GM12878 (cell line): Measurements from ENCODE around the gene USP10. TPM values are rescaled to one million over a fixed set of nuclear protein-coding genes. Genes with fewer than 3 reads are reported as not detected.
"Not testable (repeated sequence)": the region's sequence is repeated elsewhere in the genome, so short reads cannot be mapped to it uniquely, and the experiment has no call there.

ENCODE experiments used
- ATAC-seq: fragments of 200-7000 bp; cut with Tn5 transposase; 3 replicates; pipeline ENCODE4 v1.9.1; 2020; ENCODE audit warnings: mild to moderate bottlenecking, moderate library complexity
- BruUV-seq: library from RNA; stranded (reverse); fragments of 400-500 nt; replicated peaks from 2 replicates; lab custom pipeline; 2021; lab: Mats Ljungman, UMichigan
- CTCF ChIA-PET: fragments of 300-600 bp; sonication (Branson Sonifier 250); formaldehyde crosslinking; extraction: SDS; loops from one replicate; lab custom pipeline; 2021; ENCODE audit warnings: inconsistent platforms; lab: Yijun Ruan, JAX
- POLR2A ChIA-PET: fragments of 350-600 bp; formaldehyde crosslinking; extraction: SDS; loops from one replicate; lab custom pipeline; 2021; ENCODE audit warnings: inconsistent platforms; lab: Charles Lee
- RAD21 ChIA-PET: fragments of 300-600 bp; sonication (Branson Sonifier 250); formaldehyde crosslinking; loops from one replicate; lab custom pipeline; 2023; ENCODE audit warnings: antibody characterized with exemption; ENCODE audit not compliant: unreplicated experiment; lab: Charles Lee
- SMC1A ChIA-PET: fragments of 300-600 bp; sonication (Branson Sonifier 250); formaldehyde crosslinking; loops from one replicate; lab custom pipeline; 2023; ENCODE audit not compliant: unreplicated experiment, uncharacterized antibody; lab: Charles Lee
- DNase-seq: peaks from one replicate; pipeline ENCODE4 v3.0.0-alpha.2; 2011; ENCODE audit warnings: low read depth, low spot score
- FAIRE-seq: peaks from 3 replicates; lab custom pipeline; 2011; peaks lifted over from hg19 to GRCh38; lab: Jason Lieb, UNC
- H2AFZ ChIP-seq: 2 replicates; pipeline ENCODE4 v1.6.0; 2011; ENCODE audit warnings: low read depth, low read length, control low read depth; ENCODE audit not compliant: control insufficient read depth
- H3K27ac ChIP-seq: 2 replicates; pipeline ENCODE4 v1.5.1; 2011; ENCODE audit warnings: control low read depth; ENCODE audit not compliant: control insufficient read depth, insufficient read depth
- H3K27me3 ChIP-seq, 2 experiments: replicated peaks in 1 of 2; 2 replicates each; pipeline versions ENCODE4 v1.6.0 to v1.6.1; 2011; ENCODE audit warnings: low read length in 1 of 2; ENCODE audit not compliant: control insufficient read depth in 2 of 2, insufficient read depth in 2 of 2
- H3K36me3 ChIP-seq, 2 experiments: 2 replicates each; pipeline ENCODE4 v1.5.1; 2011; ENCODE audit warnings: low read length in 1 of 2; ENCODE audit not compliant: control insufficient read depth in 2 of 2, insufficient read depth in 2 of 2
- H3K4me1 ChIP-seq: 2 replicates; pipeline ENCODE4 v1.6.1; 2011; ENCODE audit warnings: mild to moderate bottlenecking, low read length, moderate library complexity, mixed read lengths; ENCODE audit not compliant: control insufficient read depth, insufficient read depth
- H3K4me2 ChIP-seq: 2 replicates; pipeline ENCODE4 v1.6.0; 2011; ENCODE audit warnings: control low read depth; ENCODE audit not compliant: control insufficient read depth, insufficient read depth
- H3K4me3 ChIP-seq: fragments of 200-600 bp; sonication (generic); 2 replicates; pipeline ENCODE4 v1.5.1; 2016
- H3K79me2 ChIP-seq: 2 replicates; pipeline ENCODE4 v1.6.0; 2011; ENCODE audit warnings: low read length; ENCODE audit not compliant: control insufficient read depth, insufficient read depth
- H3K9ac ChIP-seq: 2 replicates; pipeline ENCODE4 v1.8.0; 2011; ENCODE audit warnings: low read length, control low read depth, mixed read lengths; ENCODE audit not compliant: control insufficient read depth, insufficient read depth
- H3K9me3 ChIP-seq: replicated peaks from 3 replicates; pipeline ENCODE4 v1.5.1; 2011; ENCODE audit warnings: mild to moderate bottlenecking, low read length; ENCODE audit not compliant: control insufficient read depth, insufficient read depth
- H4K20me1 ChIP-seq: 2 replicates; pipeline ENCODE4 v1.6.0; 2011; ENCODE audit not compliant: control insufficient read depth, insufficient read depth
- BCL11A ChIP-seq: IDR thresholded peaks from 2 replicates; pipeline ENCODE4 v1.6.1; 2011; ENCODE audit warnings: low read depth, low read length
- CHD1 ChIP-seq: IDR thresholded peaks from 2 replicates; pipeline ENCODE4 v1.6.1; 2012; ENCODE audit warnings: low read depth, low read length, improper control_type of control experiment
- DPF2 ChIP-seq: fragments of 450-650 bp; IDR thresholded peaks from 2 replicates; pipeline ENCODE4 v1.6.1; 2017; ENCODE audit warnings: mild to moderate bottlenecking
- EP300 ChIP-seq, 2 experiments: fragments of 150-350 bp in 1 of 2; IDR thresholded peaks; 2 replicates each; pipeline ENCODE4 v1.6.1; 2011 to 2012; ENCODE audit warnings: low read depth in 2 of 2, low read length in 2 of 2, borderline replicate concordance in 1 of 2, improper control_type of control experiment in 1 of 2, inconsistent platforms in 1 of 2; ENCODE audit not compliant: control insufficient read depth in 1 of 2
- KDM1A ChIP-seq: fragments of 200-600 bp; sonication (generic); IDR thresholded peaks from 2 replicates; pipeline ENCODE4 v1.6.1; 2016; ENCODE audit warnings: borderline replicate concordance
- POLR2AphosphoS2 ChIP-seq: IDR thresholded peaks from 2 replicates; pipeline ENCODE4 v1.6.1; 2011; ENCODE audit warnings: low read depth, mild to moderate bottlenecking, low read length, improper control_type of control experiment, moderate library complexity
- POU2F2 ChIP-seq: IDR thresholded peaks from 3 replicates; pipeline ENCODE4 v1.6.1; 2011; ENCODE audit warnings: low read depth, mild to moderate bottlenecking, low read length, borderline replicate concordance
- RBBP5 ChIP-seq: fragments of 200-600 bp; sonication (generic); conservative IDR thresholded peaks from 2 replicates; pipeline ENCODE4 v1.6.1; 2016
- SIN3A ChIP-seq: IDR thresholded peaks from 2 replicates; pipeline ENCODE4 v1.6.1; 2012; ENCODE audit warnings: low read depth, low read length, improper control_type of control experiment
- ZNF384 ChIP-seq: IDR thresholded peaks from 2 replicates; pipeline ENCODE4 v1.6.1; 2012; ENCODE audit warnings: low read depth, mild to moderate bottlenecking, low read length, improper control_type of control experiment, borderline replicate concordance
- WGBS: methylation state at CpG from one replicate; pipeline ENCODE4 v1.1.6; 2016; ENCODE audit warnings: low lambda C conversion rate; ENCODE audit not compliant: insufficient replicate concordance, insufficient coverage; ENCODE audit errors: missing lambda C conversion rate; 5-methylcytosine and 5-hydroxymethylcytosine counted together
- in situ Hi-C: fragments of 300-500 bp; cut with MboI; formaldehyde crosslinking; loops from 9 replicates; pipeline ENCODE4 v1.14.3; 2018; ENCODE audit warnings: mixed read lengths
- intact Hi-C: fragments of 100-400 bp; cut with micrococcal nuclease; formaldehyde crosslinking; loops from one replicate; pipeline ENCODE4 v1.14.2; 2022; ENCODE audit not compliant: unreplicated experiment
- polyA plus RNA-seq, 11 experiments: library from polyadenylated mRNA; depleted of rRNA in 4 of 11; unstranded in 6 of 11; stranded (reverse) in 5 of 11; fragments of >200 nt; fragmentation: Nextera tagmentation in 4 of 11; fragmentation: Illumina TruSeq in 1 of 11; extraction: Ambion mirVana in 4 of 11; extraction: Trizol in 1 of 11; gene quantifications; 1 replicate in 1 of 11; 2 replicates in 10 of 11; pipeline versions ENCODE4 v1.2.1 to v1.2.3, GENCODE V29; 2011 to 2016; ENCODE audit warnings: inconsistent platforms in 2 of 11, missing spikeins in 2 of 11, low read depth in 1 of 11
- total RNA-seq, 4 experiments: library from RNA; depleted of rRNA in 3 of 4; stranded (reverse); fragments of >200 nt in 3 of 4; fragmentation: Illumina TruSeq in 1 of 4; extraction: Trizol in 1 of 4; gene quantifications; 2 replicates each; pipeline versions ENCODE4 v1.2.1 to v1.2.3, GENCODE V29; 2013 to 2021
- TF ChIP-seq, protein P1 (sequence below): IDR thresholded peaks from 2 replicates; pipeline ENCODE4 v1.6.1; 2012; ENCODE audit warnings: low read depth, low read length, improper control_type of control experiment
- TF ChIP-seq, protein P2 (sequence below): fragments of 450-650 bp; formaldehyde crosslinking; IDR thresholded peaks from 2 replicates; pipeline ENCODE4 v1.4.0; 2020; ENCODE audit warnings: mild to moderate bottlenecking, moderate library complexity

The USP10 gene
- total and polyA plus RNA-seq, 10 of the 15 experiments (the other 5 are each of a cell fraction or from before 2014, with no cell fraction given) = 46.1 to 160 (median 105) TPM

DNA sequence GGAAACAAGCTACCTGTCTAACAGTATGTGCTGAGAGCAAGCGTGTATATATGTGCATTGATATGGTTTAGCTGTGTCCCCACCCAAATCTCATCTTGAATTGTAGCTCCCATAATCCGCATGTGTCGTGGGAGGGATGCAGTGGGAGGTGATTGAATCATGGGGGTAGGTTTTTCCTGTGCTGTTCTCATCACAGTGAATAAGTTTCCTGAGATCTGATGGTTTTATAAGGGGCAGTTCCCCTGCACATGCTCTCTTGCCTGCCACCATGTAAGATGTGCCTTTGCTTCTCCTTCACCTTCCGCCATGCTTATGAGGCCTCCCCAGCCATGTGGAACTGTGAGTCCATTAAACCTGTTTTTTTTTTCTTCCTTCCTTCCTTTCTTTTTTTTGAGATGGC, 11.6 kb upstream of the USP10 start:
- RAD21 ChIA-PET = interaction anchor here (0.6 to 1.5 kb wide), 2 partner anchors 13 to 19 kb away, joined by 3 to 9 read pairs; no protein-coding TSS in a partner anchor
- H3K36me3 ChIP-seq, H3K9me3 ChIP-seq, H3K79me2 ChIP-seq, H3K4me3 ChIP-seq, intact Hi-C loops, FAIRE-seq, BruUV-seq, in situ Hi-C loops, H3K27me3 ChIP-seq, H3K27ac ChIP-seq, H2AFZ ChIP-seq, H3K4me2 ChIP-seq, DNase-seq, H3K9ac ChIP-seq, H4K20me1 ChIP-seq: not testable (repeated sequence)
- CTCF ChIA-PET = interaction anchor here (0.6 to 1.6 kb wide), 7 partner anchors 12 to 160 kb away, joined by 3 to 10 read pairs (median 6); no protein-coding TSS in a partner anchor
- SMC1A ChIA-PET = interaction anchor here (0.5 to 2.3 kb wide), 7 partner anchors 13 to 758 kb away, joined by 4 to 7 read pairs (median 6); no protein-coding TSS in a partner anchor
- POLR2A ChIA-PET = interaction anchor here (0.5 to 1.1 kb wide), 6 partner anchors 9 to 151 kb away, joined by 3 to 6 read pairs (median 3); no protein-coding TSS in a partner anchor
- peaks cover 10% of the 10 kb centered on the region for H3K4me1 ChIP-seq
- peak; percentile 26 for ATAC-seq
- 98% methylated on average over 4 of the region's 4 CpGs for WGBS

DNA sequence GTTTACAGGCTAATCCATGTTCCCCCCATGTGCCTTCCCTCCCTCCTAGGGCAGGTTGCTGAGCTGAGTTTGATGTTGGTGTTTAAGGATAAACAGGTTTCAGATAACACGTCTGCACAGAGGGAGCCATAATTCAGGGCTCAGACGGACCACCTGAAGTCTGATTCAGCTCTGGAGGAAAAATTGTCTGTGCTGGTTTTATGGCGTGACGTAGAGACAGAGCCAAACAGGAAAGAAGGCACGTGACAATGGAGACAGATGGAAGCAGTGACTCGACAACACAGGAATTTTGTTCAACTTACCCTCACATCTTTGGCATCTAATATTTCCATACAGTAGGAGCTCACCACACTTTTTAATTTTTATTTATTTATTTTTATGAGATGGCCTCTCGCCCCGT, 10.7 kb upstream of the USP10 start:
- ChIA-PET SMC1A (interaction anchor here (0.8 to 2.3 kb wide), 2 partner anchors 17 to 50 kb away, joined by 3 to 7 read pairs; no protein-coding TSS in a partner anchor), RAD21 (no interaction called here), CTCF (interaction anchor here (0.6 to 1.2 kb wide), 2 partner anchors 17 to 24 kb away, joined by 3 to 4 read pairs; no protein-coding TSS in a partner anchor), POLR2A (interaction anchor here (0.6 to 1.1 kb wide), 3 partner anchors 10 to 37 kb away, joined by 3 read pairs; no protein-coding TSS in a partner anchor)
- no peak for ATAC-seq
- Histone ChIP-seq H3K36me3 (no peaks in the 10 kb centered on the region), H4K20me1 (no peaks in the 10 kb centered on the region), H3K9ac (no peak overlapping the region), H3K4me3 (no peak overlapping the region), H3K79me2 (no peaks in the 10 kb centered on the region), H2AFZ (no peak overlapping the region), H3K4me2 (no peak overlapping the region), H3K9me3 (no peaks in the 10 kb centered on the region; the same call in 2 of the 3 replicates), H3K4me1 (peaks cover 10% of the 10 kb centered on the region), H3K27ac (no peak overlapping the region), H3K27me3 (no peaks in the 10 kb centered on the region)
- DNase-seq = no peak
- BruUV-seq = no TSS peak
- in situ Hi-C loops (no loop called here), intact Hi-C loops (no loop called here)
- FAIRE-seq = no peak
- 85% methylated on average over 8 of the region's 8 CpGs for WGBS
- TF ChIP-seq RBBP5 = no peak
- no peak for TF ChIP-seq BCL11A
- TF ChIP-seq, protein P1, sequence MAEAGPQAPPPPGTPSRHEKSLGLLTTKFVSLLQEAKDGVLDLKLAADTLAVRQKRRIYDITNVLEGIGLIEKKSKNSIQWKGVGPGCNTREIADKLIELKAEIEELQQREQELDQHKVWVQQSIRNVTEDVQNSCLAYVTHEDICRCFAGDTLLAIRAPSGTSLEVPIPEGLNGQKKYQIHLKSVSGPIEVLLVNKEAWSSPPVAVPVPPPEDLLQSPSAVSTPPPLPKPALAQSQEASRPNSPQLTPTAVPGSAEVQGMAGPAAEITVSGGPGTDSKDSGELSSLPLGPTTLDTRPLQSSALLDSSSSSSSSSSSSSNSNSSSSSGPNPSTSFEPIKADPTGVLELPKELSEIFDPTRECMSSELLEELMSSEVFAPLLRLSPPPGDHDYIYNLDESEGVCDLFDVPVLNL = no peak
- TF ChIP-seq DPF2 = no peak
- no peak for TF ChIP-seq SIN3A
- no peak for TF ChIP-seq KDM1A
- TF ChIP-seq POU2F2 = no peak
- TF ChIP-seq ZNF384 = no peak
- TF ChIP-seq, protein P2, sequence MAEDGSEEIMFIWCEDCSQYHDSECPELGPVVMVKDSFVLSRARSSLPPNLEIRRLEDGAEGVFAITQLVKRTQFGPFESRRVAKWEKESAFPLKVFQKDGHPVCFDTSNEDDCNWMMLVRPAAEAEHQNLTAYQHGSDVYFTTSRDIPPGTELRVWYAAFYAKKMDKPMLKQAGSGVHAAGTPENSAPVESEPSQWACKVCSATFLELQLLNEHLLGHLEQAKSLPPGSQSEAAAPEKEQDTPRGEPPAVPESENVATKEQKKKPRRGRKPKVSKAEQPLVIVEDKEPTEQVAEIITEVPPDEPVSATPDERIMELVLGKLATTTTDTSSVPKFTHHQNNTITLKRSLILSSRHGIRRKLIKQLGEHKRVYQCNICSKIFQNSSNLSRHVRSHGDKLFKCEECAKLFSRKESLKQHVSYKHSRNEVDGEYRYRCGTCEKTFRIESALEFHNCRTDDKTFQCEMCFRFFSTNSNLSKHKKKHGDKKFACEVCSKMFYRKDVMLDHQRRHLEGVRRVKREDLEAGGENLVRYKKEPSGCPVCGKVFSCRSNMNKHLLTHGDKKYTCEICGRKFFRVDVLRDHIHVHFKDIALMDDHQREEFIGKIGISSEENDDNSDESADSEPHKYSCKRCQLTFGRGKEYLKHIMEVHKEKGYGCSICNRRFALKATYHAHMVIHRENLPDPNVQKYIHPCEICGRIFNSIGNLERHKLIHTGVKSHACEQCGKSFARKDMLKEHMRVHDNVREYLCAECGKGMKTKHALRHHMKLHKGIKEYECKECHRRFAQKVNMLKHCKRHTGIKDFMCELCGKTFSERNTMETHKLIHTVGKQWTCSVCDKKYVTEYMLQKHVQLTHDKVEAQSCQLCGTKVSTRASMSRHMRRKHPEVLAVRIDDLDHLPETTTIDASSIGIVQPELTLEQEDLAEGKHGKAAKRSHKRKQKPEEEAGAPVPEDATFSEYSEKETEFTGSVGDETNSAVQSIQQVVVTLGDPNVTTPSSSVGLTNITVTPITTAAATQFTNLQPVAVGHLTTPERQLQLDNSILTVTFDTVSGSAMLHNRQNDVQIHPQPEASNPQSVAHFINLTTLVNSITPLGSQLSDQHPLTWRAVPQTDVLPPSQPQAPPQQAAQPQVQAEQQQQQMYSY (CRISPR knock-in tag) = no peak
- TF ChIP-seq POLR2AphosphoS2 = no peak
- TF ChIP-seq CHD1 = no peak
- TF ChIP-seq EP300 (IDR thresholded peaks at IDR 0.05; ENCODE audit: borderline replicate concordance in 1 of 2, control insufficient read depth in 1 of 2, low read depth in 2 of 2, low read length in 2 of 2) = no peak
